Activated CD8-positive, alpha-beta T cell treated with anti-CD3 and anti-CD28 coated beads for 36 hours (primary cell): ENCODE measurements around the gene ARL16. TPM values are rescaled to one million over a fixed set of nuclear protein-coding genes. Genes with fewer than 3 reads are reported as not detected.

Source experiments
- ATAC-seq: fragments of 200-7000 bp; cut with Tn5 transposase; one replicate; pipeline ENCODE4 v1.10.0; 2021; ENCODE audit warnings: mild to moderate bottlenecking, moderate library complexity
- CTCF ChIA-PET: fragments of 350-600 bp; sonication (Branson Sonifier 250); formaldehyde crosslinking; loops from one replicate; lab custom pipeline; 2021; ENCODE audit warnings: antibody characterized with exemption; lab: Charles Lee
- POLR2A ChIA-PET: fragments of 350-600 bp; sonication (Branson Sonifier 250); formaldehyde crosslinking; loops from one replicate; lab custom pipeline; 2021; ENCODE audit warnings: antibody characterized with exemption; lab: Charles Lee
- DNase-seq: peaks from one replicate; pipeline ENCODE4 v3.0.0-alpha.2; 2020
- H3K27ac Mint-ChIP-seq: one replicate; pipeline ENCODE4 v1.8.0; 2021; ENCODE audit warnings: mild to moderate bottlenecking, mixed read lengths
- H3K27me3 Mint-ChIP-seq: one replicate; pipeline ENCODE4 v1.8.0; 2021; ENCODE audit warnings: mixed read lengths
- H3K36me3 Mint-ChIP-seq: one replicate; pipeline ENCODE4 v1.8.0; 2021; ENCODE audit warnings: low read depth, mixed read lengths
- H3K4me1 Mint-ChIP-seq: one replicate; pipeline ENCODE4 v1.8.0; 2021; ENCODE audit warnings: low read depth, mixed read lengths
- H3K4me3 Mint-ChIP-seq: one replicate; pipeline ENCODE4 v1.8.0; 2021; ENCODE audit warnings: mild to moderate bottlenecking, moderate library complexity, mixed read lengths
- H3K9me3 Mint-ChIP-seq: one replicate; pipeline ENCODE4 v1.8.0; 2021; ENCODE audit warnings: mixed read lengths
- CTCF ChIP-seq: fragments of 200-600 bp; IDR thresholded peaks from one replicate; pipeline ENCODE4 v1.8.0; 2022; ENCODE audit warnings: antibody characterized with exemption, mild to moderate bottlenecking
- intact Hi-C: fragments of 100-400 bp; cut with micrococcal nuclease; formaldehyde crosslinking; loops from one replicate; pipeline ENCODE4 v1.10.0; 2022
- total RNA-seq, 2 experiments: library from RNA; stranded (reverse); gene quantifications; one replicate each; pipeline ENCODE4 v1.2.3, GENCODE V29; 2021

ARL16 gene
- total RNA-seq, 2 experiments from 2014 or later, result 22.3 to 23.5 TPM

- intact Hi-C loops, result loop anchor here (5.0 kb wide), 1 partner anchor 173 kb away; no protein-coding TSS in a partner anchor
- ChIA-PET POLR2A (interaction anchor here (0.8 to 2.6 kb wide), 4 partner anchors 9 to 14 kb away, joined by 3 to 14 read pairs (median 4); no protein-coding TSS in a partner anchor), CTCF (interaction anchor here (0.8 kb wide), 1 partner anchor 37 kb away, joined by 3 read pairs; no protein-coding TSS in a partner anchor)
- no peaks in the 10 kb centered on the region for H3K9me3 Mint-ChIP-seq
- no peak for TF ChIP-seq CTCF
- H3K4me1 Mint-ChIP-seq, result no peaks in the 10 kb centered on the region
- ATAC-seq, result no peak
- no peak overlapping the region for H3K4me3 Mint-ChIP-seq
- H3K27me3 Mint-ChIP-seq, result no peaks in the 10 kb centered on the region
- H3K36me3 Mint-ChIP-seq, result peaks cover 30% of the 10 kb centered on the region
- DNase-seq, result no peak
- H3K27ac Mint-ChIP-seq, result no peak overlapping the region
Measured at GRCh38 chr17:81695211-81695610, 11.6 kb upstream of the ARL16 start.

GRCh38 chr17:81694810-81695209, 11.2 kb upstream of the ARL16 start:
- Mint-ChIP-seq H3K4me3 (no peak overlapping the region), H3K4me1 (no peaks in the 10 kb centered on the region), H3K9me3 (no peaks in the 10 kb centered on the region), H3K27ac (no peak overlapping the region), H3K36me3 (peaks cover 33% of the 10 kb centered on the region), H3K27me3 (no peaks in the 10 kb centered on the region)
- no peak for DNase-seq
- ATAC-seq, result no peak
- intact Hi-C loops, result loop anchor here (5.0 kb wide), 1 partner anchor 173 kb away; no protein-coding TSS in a partner anchor
- ChIA-PET CTCF (no interaction called here), POLR2A (interaction anchor here (0.8 to 2.6 kb wide), 3 partner anchors 9 to 15 kb away, joined by 3 to 14 read pairs (median 4); no protein-coding TSS in a partner anchor)
- TF ChIP-seq CTCF, result no peak

- ATAC-seq, result peak; percentile 38
- intact Hi-C loops, result no loop called here
Measured at GRCh38 chr17:81693509-81694210, 10.1 kb upstream of the ARL16 start.

GRCh38 chr17:81691608-81692007, 8.0 kb upstream of the ARL16 start:
- DNase-seq, result no peak
- H3K36me3 Mint-ChIP-seq, result peaks cover 33% of the 10 kb centered on the region
- intact Hi-C loops, result no loop called here
- POLR2A ChIA-PET, result no interaction called here
- no peak for TF ChIP-seq CTCF
- H3K27me3 Mint-ChIP-seq, result no peaks in the 10 kb centered on the region
- H3K4me3 Mint-ChIP-seq, result no peak overlapping the region
- no peaks in the 10 kb centered on the region for H3K9me3 Mint-ChIP-seq
- peaks cover 7% of the 10 kb centered on the region for H3K4me1 Mint-ChIP-seq
- ATAC-seq, result no peak
- CTCF ChIA-PET, result interaction anchor here (1.0 kb wide), 1 partner anchor 16 kb away, joined by 3 read pairs; no protein-coding TSS in a partner anchor
- no peak overlapping the region for H3K27ac Mint-ChIP-seq

More at GRCh38 chr17:81693509-81694210, 10.1 kb upstream of the ARL16 start:
- Mint-ChIP-seq H3K9me3 (no peaks in the 10 kb centered on the region), H3K27me3 (no peaks in the 10 kb centered on the region), H3K4me1 (peaks cover 4% of the 10 kb centered on the region), H3K36me3 (peaks cover 38% of the 10 kb centered on the region), H3K4me3 (no peak overlapping the region), H3K27ac (no peak overlapping the region)
- no peak for DNase-seq
- TF ChIP-seq CTCF, result no peak
- POLR2A ChIA-PET, result interaction anchor here (0.7 to 2.3 kb wide), 4 partner anchors 9 to 19 kb away, joined by 3 to 13 read pairs (median 4); partner anchors contain the start of genes ARL16, HGS and MRPL12
- CTCF ChIA-PET, result no interaction called here

- TF ChIP-seq CTCF, result no peak
- H3K4me3 Mint-ChIP-seq, result no peak overlapping the region
- no peak for ATAC-seq
Measured at GRCh38 chr17:81691196-81691595, 7.6 kb upstream of the ARL16 start.

More at GRCh38 chr17:81691196-81691595, 7.6 kb upstream of the ARL16 start:
- intact Hi-C loops, result no loop called here
- POLR2A ChIA-PET, result interaction anchor here (0.9 kb wide), 1 partner anchor 30 kb away, joined by 3 read pairs; no protein-coding TSS in a partner anchor
- no peaks in the 10 kb centered on the region for H3K27me3 Mint-ChIP-seq
- H3K4me1 Mint-ChIP-seq, result peaks cover 9% of the 10 kb centered on the region
- H3K36me3 Mint-ChIP-seq, result peaks cover 36% of the 10 kb centered on the region
- CTCF ChIA-PET, result interaction anchor here (1.0 kb wide), 1 partner anchor 16 kb away, joined by 3 read pairs; no protein-coding TSS in a partner anchor
- H3K9me3 Mint-ChIP-seq, result no peaks in the 10 kb centered on the region
- no peak overlapping the region for H3K27ac Mint-ChIP-seq
- no peak for DNase-seq
